Gastrocnemius medialis (tissue), 4 donors: Measurements from ENCODE around the gene FTH1.

Experiments used
- CTCF ChIP-seq, 5 experiments: fragments of 450-650 bp in 3 of 5; fragments of 200-600 bp in 2 of 5; sonication (generic) in 2 of 5; IDR thresholded peaks in 4 of 5; conservative IDR thresholded peaks in 1 of 5; 1 replicate in 4 of 5; 2 replicates in 1 of 5; pipeline ENCODE4 v1.5.1; 2016 to 2019; ENCODE audit warnings: antibody characterized with exemption in 5 of 5, mild to moderate bottlenecking in 3 of 5, moderate library complexity in 3 of 5
- POLR2A ChIP-seq, 2 donors: fragments of 450-650 bp; IDR thresholded peaks; one replicate each; pipeline ENCODE4 v1.6.1; 2017; ENCODE audit warnings: antibody characterized with exemption in 2 of 2, mild to moderate bottlenecking in 2 of 2, moderate library complexity in 2 of 2

GRCh38 chr11:61959114-61959513, 8.3 kb downstream of the FTH1 start:
- TF ChIP-seq CTCF (IDR thresholded peaks at IDR 0.05 in 4 of 5, conservative IDR thresholded peaks at IDR 0.05 in 1 of 5) (no peak), POLR2A (IDR thresholded peaks at IDR 0.05) (no peak)
